Gastrocnemius medialis (tissue), 4 donors: ENCODE data around the gene MAP1LC3A. TPM values are rescaled to one million over a fixed set of nuclear protein-coding genes. Genes with fewer than 3 reads are reported as not detected.

Experiments used
- ATAC-seq, 2 donors: fragments of 150-250 bp; one replicate each; pipeline ENCODE4 v1.9.1; 2016
- DNase-seq, 2 donors: peaks; one replicate each; pipeline ENCODE4 v3.0.0-alpha.2; 2019
- H3K27ac ChIP-seq, 4 donors: fragments of 200-600 bp; sonication (generic); 1 replicate in 1 of 4; 2 replicates in 3 of 4; pipeline ENCODE4 v1.5.1; 2016 to 2018; ENCODE audit warnings: mild to moderate bottlenecking in 2 of 4, moderate library complexity in 1 of 4
- H3K27me3 ChIP-seq, 3 donors: fragments of 200-600 bp; sonication (generic) in 2 of 3; 1 replicate in 1 of 3; 2 replicates in 2 of 3; pipeline versions ENCODE4 v1.5.1 to v1.6.0; 2016 to 2019; ENCODE audit warnings: mild to moderate bottlenecking in 1 of 3, moderate library complexity in 1 of 3
- H3K36me3 ChIP-seq, 2 donors: fragments of 200-600 bp; sonication (generic) in 1 of 2; one replicate each; pipeline ENCODE4 v1.5.1; 2017 to 2018
- H3K4me1 ChIP-seq, 2 donors: fragments of 200-600 bp; sonication (generic) in 1 of 2; one replicate each; pipeline ENCODE4 v1.5.1; 2016 to 2017; ENCODE audit warnings: mild to moderate bottlenecking in 2 of 2
- H3K4me3 ChIP-seq, 4 donors: fragments of 200-600 bp; sonication (generic) in 3 of 4; 1 replicate in 1 of 4; 2 replicates in 3 of 4; pipeline ENCODE4 v1.5.1; 2016 to 2019; ENCODE audit warnings: mild to moderate bottlenecking in 2 of 4
- H3K9me3 ChIP-seq, 3 donors: fragments of 200-600 bp; sonication (generic) in 2 of 3; 1 replicate in 1 of 3; 2 replicates in 2 of 3; pipeline ENCODE4 v1.5.1; 2016 to 2019
- CTCF ChIP-seq, 5 experiments: fragments of 450-650 bp in 3 of 5; fragments of 200-600 bp in 2 of 5; sonication (generic) in 2 of 5; IDR thresholded peaks in 4 of 5; conservative IDR thresholded peaks in 1 of 5; 1 replicate in 4 of 5; 2 replicates in 1 of 5; pipeline ENCODE4 v1.5.1; 2016 to 2019; ENCODE audit warnings: antibody characterized with exemption in 5 of 5, mild to moderate bottlenecking in 3 of 5, moderate library complexity in 3 of 5
- POLR2A ChIP-seq, 2 donors: fragments of 450-650 bp; IDR thresholded peaks; one replicate each; pipeline ENCODE4 v1.6.1; 2017; ENCODE audit warnings: antibody characterized with exemption in 2 of 2, mild to moderate bottlenecking in 2 of 2, moderate library complexity in 2 of 2
- in situ Hi-C, 4 donors: fragments of 200-750 bp; cut with MboI; loops; one replicate each; pipeline versions ENCODE4 v1.15.0 to v1.8.0; 2017; ENCODE audit warnings: low sequenced_read_pairs in 4 of 4
- intact Hi-C: fragments of 100-400 bp; cut with DNase I; formaldehyde crosslinking; loops from one replicate; pipeline ENCODE4 v1.15.1; 2023; ENCODE audit warnings: low total_unique reads
- total RNA-seq, 4 donors: library from RNA; depleted of rRNA; stranded (reverse); fragments of >200 nt; gene quantifications; one replicate each; pipeline versions ENCODE4 v1.1.0 to v1.2.3, GENCODE V29; 2016

MAP1LC3A gene
- total RNA-seq, 4 donors from 2014 or later = 41.5 to 62.7 (median 56.4) TPM

- intact Hi-C loops (no loop called here), in situ Hi-C loops (loop anchor here in 1 of 4 donors (25.0 kb wide), 1 partner anchor 166 kb away; the partner anchor contains the start of gene TP53INP2)
- Histone ChIP-seq H3K9me3 (no peaks in the 10 kb centered on the region), H3K36me3 (peaks cover 0 to 1% of the 10 kb centered on the region in 2 donors), H3K27ac (no peak overlapping the region), H3K27me3 (no peaks in the 10 kb centered on the region), H3K4me3 (no peak overlapping the region), H3K4me1 (no peaks in the 10 kb centered on the region)
- TF ChIP-seq CTCF (IDR thresholded peaks at IDR 0.05 in 4 of 5, conservative IDR thresholded peaks at IDR 0.05 in 1 of 5) (no peak), POLR2A (IDR thresholded peaks at IDR 0.05) (no peak)
- no peak for DNase-seq
- no peak for ATAC-seq
Measured at GRCh38 chr20:34546751-34547181, 11.8 kb upstream of the MAP1LC3A start.

DNA sequence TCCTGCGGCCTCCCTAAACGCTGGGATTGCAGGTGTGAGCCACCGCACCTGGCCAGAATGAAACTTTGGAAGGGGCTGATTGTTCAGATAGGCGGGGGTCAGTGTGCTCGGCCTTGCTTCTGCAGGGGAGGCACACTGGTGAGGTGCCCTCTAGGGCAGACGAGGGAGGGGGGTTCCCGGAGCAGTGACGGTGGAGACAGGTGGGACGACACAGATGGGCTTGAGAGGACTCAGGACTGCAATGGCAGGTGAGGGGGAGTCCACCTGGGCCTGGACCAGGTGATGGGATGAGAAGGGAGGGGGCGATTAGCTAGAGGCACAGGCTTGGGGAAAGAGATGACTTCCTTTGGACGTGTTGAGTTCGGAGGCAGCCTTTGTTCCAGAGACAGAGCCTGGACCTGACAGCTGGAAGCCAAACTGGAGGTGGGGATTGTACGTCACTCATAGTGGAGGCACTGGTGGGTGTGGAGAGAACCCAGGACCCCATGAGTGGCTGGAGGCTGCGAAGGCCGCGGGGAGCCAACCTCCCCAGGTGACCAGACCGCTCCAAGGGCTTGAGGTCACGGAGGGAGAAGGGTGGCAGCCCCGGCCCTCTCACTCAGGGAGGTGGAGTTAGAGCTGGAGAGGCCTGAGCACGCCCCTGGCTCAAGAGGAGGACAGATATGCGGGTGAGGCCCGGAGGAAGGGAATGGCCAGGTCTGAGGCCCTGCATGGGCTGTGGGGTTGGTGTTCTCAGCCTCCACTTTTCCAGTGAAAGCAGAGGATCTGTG is 10.5 kb upstream of the MAP1LC3A start:
- no peak for DNase-seq
- H3K4me3 ChIP-seq = no peak overlapping the region
- no peaks in the 10 kb centered on the region for H3K27me3 ChIP-seq
- TF ChIP-seq CTCF (IDR thresholded peaks at IDR 0.05 in 4 of 5, conservative IDR thresholded peaks at IDR 0.05 in 1 of 5) (no peak), POLR2A (IDR thresholded peaks at IDR 0.05) (no peak)
- intact Hi-C loops (no loop called here), in situ Hi-C loops (loop anchor here in 1 of 4 donors (25.0 kb wide), 1 partner anchor 164 kb away; the partner anchor contains the start of gene TP53INP2)
- no peak overlapping the region for H3K27ac ChIP-seq
- no peak for ATAC-seq
- no peaks in the 10 kb centered on the region for H3K9me3 ChIP-seq
- no peaks in the 10 kb centered on the region for H3K4me1 ChIP-seq
- H3K36me3 ChIP-seq = no peaks in the 10 kb centered on the region

DNA sequence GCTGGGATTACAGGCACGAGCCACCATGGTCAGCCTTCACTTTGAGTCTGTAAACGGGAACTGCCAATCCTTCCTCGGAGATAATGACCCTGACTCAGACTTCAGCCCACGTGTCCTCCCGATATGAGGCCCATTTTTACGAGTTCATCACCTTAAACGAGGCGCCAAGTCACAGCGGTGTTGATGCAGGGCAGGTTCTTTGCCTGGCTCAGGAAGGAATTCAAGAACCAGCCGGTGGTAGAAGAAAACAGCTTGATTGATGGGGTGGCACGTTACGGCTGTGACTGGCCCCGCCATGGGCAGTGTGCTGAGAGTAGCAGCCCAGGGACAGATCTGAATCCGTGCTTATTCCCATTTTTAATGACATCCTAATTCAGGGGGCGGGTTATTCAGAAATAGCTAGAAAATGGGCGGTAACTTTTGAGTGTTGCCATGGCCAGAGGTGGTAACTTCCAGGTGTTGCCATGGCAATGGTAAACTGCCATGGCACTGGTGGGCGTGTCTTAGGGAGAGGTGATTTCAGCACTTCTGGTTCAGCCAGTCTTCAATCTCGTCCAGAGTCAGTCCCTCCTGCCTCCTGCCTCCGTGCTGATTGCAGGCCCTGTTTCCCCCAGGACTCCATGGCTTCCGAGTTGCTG is 9.1 kb upstream of the MAP1LC3A start:
- H3K4me3 ChIP-seq = no peak overlapping the region
- H3K9me3 ChIP-seq = no peaks in the 10 kb centered on the region
- peaks cover 0 to 5% of the 10 kb centered on the region in 2 donors for H3K4me1 ChIP-seq
- H3K27me3 ChIP-seq = no peaks in the 10 kb centered on the region
- no peak for ATAC-seq
- in situ Hi-C loops (loop anchor here in 1 of 4 donors (25.0 kb wide), 1 partner anchor 163 kb away; the partner anchor contains the start of gene TP53INP2), intact Hi-C loops (no loop called here)
- no peak overlapping the region for H3K27ac ChIP-seq
- DNase-seq = no peak
- no peaks in the 10 kb centered on the region for H3K36me3 ChIP-seq
- TF ChIP-seq CTCF (IDR thresholded peaks at IDR 0.05 in 4 of 5, conservative IDR thresholded peaks at IDR 0.05 in 1 of 5) = no peak
- TF ChIP-seq POLR2A (IDR thresholded peaks at IDR 0.05) = no peak

DNA sequence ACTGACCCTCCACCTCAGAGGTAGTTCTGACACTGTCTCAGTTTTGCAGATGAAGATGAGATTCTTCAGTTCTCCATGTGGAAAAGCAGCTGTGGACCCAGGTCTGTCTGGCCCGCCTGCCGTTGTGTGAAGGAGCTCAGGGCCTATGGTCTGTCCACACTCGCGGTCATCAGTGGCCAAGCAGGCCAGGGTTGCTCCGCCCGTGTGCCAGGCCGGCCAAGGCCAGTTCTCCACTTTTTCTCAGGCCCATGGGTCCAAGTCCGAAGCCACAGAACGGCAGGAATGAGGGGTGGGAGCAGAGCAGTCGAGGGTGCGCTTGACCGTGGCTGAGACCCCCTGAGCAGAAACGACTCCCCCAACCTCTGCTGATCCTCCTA is 8.6 kb upstream of the MAP1LC3A start:
- H3K4me3 ChIP-seq = no peak overlapping the region
- H3K4me1 ChIP-seq = peaks cover 0 to 5% of the 10 kb centered on the region in 2 donors
- DNase-seq (no peak), ATAC-seq (no peak)
- H3K27me3 ChIP-seq = no peaks in the 10 kb centered on the region
- H3K27ac ChIP-seq = no peak overlapping the region
- intact Hi-C loops (no loop called here), in situ Hi-C loops (loop anchor here in 1 of 4 donors (25.0 kb wide), 1 partner anchor 162 kb away; the partner anchor contains the start of gene TP53INP2)
- no peaks in the 10 kb centered on the region for H3K9me3 ChIP-seq
- TF ChIP-seq POLR2A (IDR thresholded peaks at IDR 0.05) = no peak
- no peaks in the 10 kb centered on the region for H3K36me3 ChIP-seq

DNA sequence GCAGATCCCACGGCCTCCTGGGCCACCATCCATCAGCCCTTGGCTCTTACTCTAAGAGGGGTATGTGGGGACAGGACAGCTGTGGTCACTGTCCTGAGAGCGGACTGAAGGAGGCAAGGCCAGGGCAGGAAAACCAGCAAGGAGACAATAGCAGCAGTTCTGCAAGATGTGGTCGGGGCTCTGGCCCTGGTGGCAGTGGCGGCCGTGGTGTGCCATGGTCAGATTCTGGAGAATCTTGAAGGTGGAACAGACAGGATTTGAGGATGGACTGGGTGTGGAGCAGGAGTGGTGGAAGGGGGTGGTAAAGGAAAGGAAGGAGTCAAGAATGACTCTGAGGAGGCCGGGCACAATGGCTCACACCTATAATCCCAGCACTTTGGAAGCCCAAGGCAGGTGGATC is 5.9 kb upstream of the MAP1LC3A start:
- Histone ChIP-seq H3K4me3 (no peak overlapping the region), H3K4me1 (peaks cover 0 to 5% of the 10 kb centered on the region in 2 donors), H3K36me3 (no peaks in the 10 kb centered on the region), H3K27ac (no peak overlapping the region), H3K27me3 (no peaks in the 10 kb centered on the region), H3K9me3 (no peaks in the 10 kb centered on the region)
- DNase-seq = no peak
- TF ChIP-seq CTCF (IDR thresholded peaks at IDR 0.05 in 4 of 5, conservative IDR thresholded peaks at IDR 0.05 in 1 of 5) (no peak), POLR2A (IDR thresholded peaks at IDR 0.05) (no peak)
- no peak for ATAC-seq
- in situ Hi-C loops = no loop called here
- intact Hi-C loops = no loop called here
